ENCODE measurements around the gene ARMC9. TPM values are rescaled to one million over a fixed set of nuclear protein-coding genes. Genes with fewer than 3 reads are reported as not detected.
"Not testable (repeated sequence)": the region's sequence is repeated elsewhere in the genome, so short reads cannot be mapped to it uniquely, and the experiment has no call there.

The ARMC9 gene
- total RNA-seq, 2 donors from 2014 or later, result 1.6 to 2.0 TPM

- no peaks in the 10 kb centered on the region for H3K27me3 Mint-ChIP-seq
- H3K9me3 Mint-ChIP-seq, result no peaks in the 10 kb centered on the region
- no peaks in the 10 kb centered on the region for H3K36me3 Mint-ChIP-seq (ENCODE audit: low read depth)
- no peaks in the 10 kb centered on the region for H3K4me1 Mint-ChIP-seq
- H3K4me3 Mint-ChIP-seq, result no peak overlapping the region
- no peak overlapping the region for H3K27ac Mint-ChIP-seq
- ATAC-seq (replicated peaks), result no peak
Measured at GRCh38 chr2:231235217-231235616, 36.8 kb downstream of the ARMC9 start.

GRCh38 chr2:231238689-231239088 lies 40.3 kb downstream of the ARMC9 start:
- no peaks in the 10 kb centered on the region for H3K36me3 Mint-ChIP-seq (ENCODE audit: low read depth)
- H3K9me3 Mint-ChIP-seq, result no peaks in the 10 kb centered on the region
- H3K4me1 Mint-ChIP-seq, result no peaks in the 10 kb centered on the region
- ATAC-seq (replicated peaks), result no peak
- H3K4me3 Mint-ChIP-seq, result no peak overlapping the region
- H3K27me3 Mint-ChIP-seq, result no peaks in the 10 kb centered on the region
- H3K27ac Mint-ChIP-seq, result no peak overlapping the region

- H3K36me3 Mint-ChIP-seq (ENCODE audit: low read depth), result no peaks in the 10 kb centered on the region
- H3K27me3 Mint-ChIP-seq, result no peaks in the 10 kb centered on the region
- ATAC-seq (replicated peaks), result no peak
- no peaks in the 10 kb centered on the region for H3K9me3 Mint-ChIP-seq
- no peaks in the 10 kb centered on the region for H3K4me1 Mint-ChIP-seq
- H3K4me3 Mint-ChIP-seq, result no peak overlapping the region
- no peak overlapping the region for H3K27ac Mint-ChIP-seq
Measured at GRCh38 chr2:231239751-231240150, 41.3 kb downstream of the ARMC9 start.

- Mint-ChIP-seq H3K4me3 (no peak overlapping the region), H3K4me1 (no peaks in the 10 kb centered on the region), H3K9me3 (no peaks in the 10 kb centered on the region), H3K27me3 (no peaks in the 10 kb centered on the region), H3K27ac (no peak overlapping the region), H3K36me3 (ENCODE audit: low read depth) (no peaks in the 10 kb centered on the region)
- ATAC-seq (replicated peaks), result no peak
Measured at GRCh38 chr2:231241755-231242507, 43.5 kb downstream of the ARMC9 start.

DNA sequence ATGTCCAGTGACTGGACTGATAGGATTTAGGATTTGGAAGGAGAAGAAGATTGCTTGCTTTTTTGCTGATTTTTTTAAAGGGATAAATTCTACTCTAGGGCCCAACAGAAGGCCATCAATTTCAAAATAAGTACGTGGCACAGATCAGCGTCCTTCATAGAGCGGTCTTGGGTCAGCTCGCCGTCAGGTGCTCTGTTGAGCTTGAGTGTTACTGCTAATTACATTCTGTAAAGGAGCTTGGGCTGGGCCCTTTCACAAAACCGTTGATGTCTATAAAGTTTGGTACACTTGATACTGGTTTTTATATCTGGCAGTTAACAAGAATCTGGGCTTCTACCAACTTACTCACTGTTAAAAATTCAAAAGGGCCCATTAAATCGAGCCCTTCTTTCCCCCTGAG lies 45.4 kb downstream of the ARMC9 start:
- no peak for ATAC-seq (replicated peaks)
- Mint-ChIP-seq H3K36me3 (ENCODE audit: low read depth) (no peaks in the 10 kb centered on the region), H3K27me3 (no peaks in the 10 kb centered on the region), H3K4me1 (no peaks in the 10 kb centered on the region), H3K4me3 (no peak overlapping the region), H3K9me3 (no peaks in the 10 kb centered on the region), H3K27ac (no peak overlapping the region)

- no peak overlapping the region for H3K4me3 Mint-ChIP-seq
- H3K27ac Mint-ChIP-seq, result no peak overlapping the region
- ATAC-seq (replicated peaks), result no peak
- no peaks in the 10 kb centered on the region for H3K9me3 Mint-ChIP-seq
- H3K36me3 Mint-ChIP-seq (ENCODE audit: low read depth), result no peaks in the 10 kb centered on the region
- H3K27me3 Mint-ChIP-seq, result no peaks in the 10 kb centered on the region
- H3K4me1 Mint-ChIP-seq, result no peaks in the 10 kb centered on the region
Measured at GRCh38 chr2:231244382-231245248, 46.2 kb downstream of the ARMC9 start.

GRCh38 chr2:231245249-231246094 lies 47.0 kb downstream of the ARMC9 start:
- no peaks in the 10 kb centered on the region for H3K4me1 Mint-ChIP-seq
- no peak for ATAC-seq (replicated peaks)
- H3K9me3 Mint-ChIP-seq, result no peaks in the 10 kb centered on the region
- no peaks in the 10 kb centered on the region for H3K27me3 Mint-ChIP-seq
- no peak overlapping the region for H3K4me3 Mint-ChIP-seq
- no peaks in the 10 kb centered on the region for H3K36me3 Mint-ChIP-seq (ENCODE audit: low read depth)
- no peak overlapping the region for H3K27ac Mint-ChIP-seq

GRCh38 chr2:231246171-231246842 lies 47.9 kb downstream of the ARMC9 start:
- no peak overlapping the region for H3K4me3 Mint-ChIP-seq
- H3K36me3 Mint-ChIP-seq (ENCODE audit: low read depth), result no peaks in the 10 kb centered on the region
- no peaks in the 10 kb centered on the region for H3K9me3 Mint-ChIP-seq
- ATAC-seq (replicated peaks), result no peak
- no peak overlapping the region for H3K27ac Mint-ChIP-seq
- no peaks in the 10 kb centered on the region for H3K4me1 Mint-ChIP-seq
- H3K27me3 Mint-ChIP-seq, result no peaks in the 10 kb centered on the region

- ATAC-seq (replicated peaks), result no peak
- Mint-ChIP-seq H3K9me3 (no peaks in the 10 kb centered on the region), H3K36me3 (ENCODE audit: low read depth) (no peaks in the 10 kb centered on the region), H3K27me3 (no peaks in the 10 kb centered on the region), H3K27ac (no peak overlapping the region), H3K4me3 (no peak overlapping the region), H3K4me1 (no peaks in the 10 kb centered on the region)
Measured at GRCh38 chr2:231250146-231250545, 51.7 kb downstream of the ARMC9 start.

DNA sequence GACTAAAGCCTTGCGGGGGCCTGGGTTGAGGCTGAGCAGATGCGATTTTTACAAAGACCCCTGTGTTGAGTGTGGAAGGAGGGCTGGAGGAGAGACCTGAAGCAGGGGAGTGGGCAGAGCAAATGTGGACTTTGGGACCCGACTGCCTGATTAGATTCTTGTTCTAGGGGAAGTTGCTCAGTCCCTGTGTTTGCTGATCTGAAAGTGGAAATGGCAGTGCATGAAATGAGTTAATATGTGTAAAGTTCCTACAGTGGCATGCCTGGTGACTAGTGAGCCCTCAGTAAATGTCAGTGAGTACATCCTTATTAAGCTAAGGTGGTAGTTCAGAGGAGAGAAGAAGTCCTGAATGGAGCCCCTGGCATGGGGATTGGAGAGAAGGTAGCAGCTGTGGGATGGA lies 52.3 kb downstream of the ARMC9 start:
- ATAC-seq (replicated peaks), result no peak
- Mint-ChIP-seq H3K9me3 (no peaks in the 10 kb centered on the region), H3K27me3 (no peaks in the 10 kb centered on the region), H3K27ac (no peak overlapping the region), H3K36me3 (ENCODE audit: low read depth) (no peaks in the 10 kb centered on the region), H3K4me3 (no peak overlapping the region), H3K4me1 (no peaks in the 10 kb centered on the region)

DNA sequence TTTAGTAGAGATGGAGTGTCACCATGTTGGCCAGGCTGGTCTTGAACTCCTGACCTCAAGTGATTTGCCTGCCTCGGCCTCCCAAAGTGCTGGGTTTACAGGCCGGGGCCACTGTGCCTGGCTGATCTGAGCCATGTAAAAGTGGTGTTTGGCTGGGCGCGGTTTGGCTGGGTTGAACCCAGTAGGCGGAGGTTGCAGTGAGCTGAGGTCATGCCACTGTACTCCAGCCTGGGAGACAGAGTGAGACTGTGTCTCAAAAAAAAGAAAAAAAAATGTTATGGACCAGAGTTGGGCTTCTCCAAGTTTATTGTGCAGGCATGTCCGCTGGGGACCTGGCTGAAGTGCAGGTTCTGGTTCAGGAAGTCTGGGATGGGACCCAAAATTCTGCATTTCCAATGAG lies 54.9 kb downstream of the ARMC9 start:
- not testable (repeated sequence) for H3K36me3 Mint-ChIP-seq (ENCODE audit: low read depth); H3K27ac Mint-ChIP-seq; H3K9me3 Mint-ChIP-seq; ATAC-seq (replicated peaks); H3K27me3 Mint-ChIP-seq; H3K4me1 Mint-ChIP-seq; H3K4me3 Mint-ChIP-seq

- no peaks in the 10 kb centered on the region for H3K9me3 Mint-ChIP-seq
- no peak for ATAC-seq (replicated peaks)
- no peak overlapping the region for H3K4me3 Mint-ChIP-seq
- no peak overlapping the region for H3K27ac Mint-ChIP-seq
- H3K36me3 Mint-ChIP-seq (ENCODE audit: low read depth), result no peaks in the 10 kb centered on the region
- H3K27me3 Mint-ChIP-seq, result peaks cover 12% of the 10 kb centered on the region
- H3K4me1 Mint-ChIP-seq, result peaks cover 4% of the 10 kb centered on the region
Measured at GRCh38 chr2:231256494-231256893, 58.1 kb downstream of the ARMC9 start.

- Mint-ChIP-seq H3K27me3 (peaks cover 14% of the 10 kb centered on the region), H3K36me3 (ENCODE audit: low read depth) (no peaks in the 10 kb centered on the region), H3K27ac (no peak overlapping the region), H3K9me3 (no peaks in the 10 kb centered on the region), H3K4me1 (peaks cover 4% of the 10 kb centered on the region), H3K4me3 (no peak overlapping the region)
- no peak for ATAC-seq (replicated peaks)
Measured at GRCh38 chr2:231257763-231258162, 59.3 kb downstream of the ARMC9 start.

GRCh38 chr2:231258701-231259100 lies 60.3 kb downstream of the ARMC9 start:
- H3K4me3 Mint-ChIP-seq, result no peak overlapping the region
- H3K9me3 Mint-ChIP-seq, result no peaks in the 10 kb centered on the region
- no peak overlapping the region for H3K27ac Mint-ChIP-seq
- no peak for ATAC-seq (replicated peaks)
- peaks cover 4% of the 10 kb centered on the region for H3K4me1 Mint-ChIP-seq
- H3K36me3 Mint-ChIP-seq (ENCODE audit: low read depth), result no peaks in the 10 kb centered on the region
- peaks cover 14% of the 10 kb centered on the region for H3K27me3 Mint-ChIP-seq
